Left ventricle myocardium superior (tissue), 1 donor: ENCODE data around the gene PMM2. TPM values are rescaled to one million over a fixed set of nuclear protein-coding genes. Genes with fewer than 3 reads are reported as not detected.

Experiments
- ATAC-seq: fragments of 200-7000 bp; cut with Tn5 transposase; one replicate; pipeline ENCODE4 v1.9.1; 2020; ENCODE audit warnings: mild to moderate bottlenecking, moderate library complexity
- DNase-seq: peaks from one replicate; pipeline ENCODE4 v3.0.0-alpha.2; 2020
- intact Hi-C: fragments of 100-400 bp; cut with micrococcal nuclease; formaldehyde crosslinking; loops from one replicate; pipeline ENCODE4 v1.11.0; 2022
- total RNA-seq: library from RNA; stranded (reverse); fragmentation: NEBNext Ultra II Directional; extraction: Animal tissue kit (Norgen Biotek cat#: 25700); gene quantifications from one replicate; pipeline ENCODE4 v1.2.1, GENCODE V29; 2021
- donor health status: DM: no; HTN: yes; CAD: no; lungs with severe emphysema.

Gene PMM2
- total RNA-seq, 1 donor from 2014 or later, result 15.3 TPM

DNA sequence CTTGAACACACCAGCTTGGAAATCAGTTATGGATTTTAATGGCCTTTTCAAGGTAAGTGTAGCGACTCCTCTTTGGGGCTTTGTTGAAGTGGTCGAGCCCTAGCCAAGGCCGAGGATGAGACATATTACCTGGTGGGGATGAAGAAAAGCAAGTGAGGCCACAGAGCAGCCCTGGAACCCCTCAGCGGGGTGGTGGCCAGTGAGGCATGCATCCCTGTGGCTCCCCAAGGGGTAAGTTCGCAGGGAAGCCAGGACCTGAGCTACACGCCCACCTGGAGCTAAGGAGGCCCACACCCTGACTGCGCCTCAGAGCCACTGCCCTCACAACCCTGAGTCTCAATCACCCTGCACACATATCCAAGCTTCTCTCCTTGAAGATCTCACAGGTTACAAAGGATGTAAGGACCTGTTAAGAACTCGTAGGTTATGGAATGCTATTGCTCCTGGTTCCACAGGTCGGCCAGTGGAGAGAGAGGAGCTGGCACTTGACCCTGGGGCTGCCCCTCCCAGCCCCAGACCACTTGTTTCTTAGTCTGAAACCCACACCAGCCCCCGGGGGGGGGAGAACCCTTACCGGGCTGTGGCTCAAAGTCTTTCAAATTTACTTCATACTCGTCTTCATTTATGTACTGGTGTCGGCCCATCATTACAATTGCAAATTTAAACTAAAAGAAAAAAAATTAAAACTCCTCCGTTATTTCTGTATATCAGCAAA, 96.5 kb downstream of the PMM2 start:
- no peak for ATAC-seq
- DNase-seq, result no peak
- intact Hi-C loops, result no loop called here

DNA sequence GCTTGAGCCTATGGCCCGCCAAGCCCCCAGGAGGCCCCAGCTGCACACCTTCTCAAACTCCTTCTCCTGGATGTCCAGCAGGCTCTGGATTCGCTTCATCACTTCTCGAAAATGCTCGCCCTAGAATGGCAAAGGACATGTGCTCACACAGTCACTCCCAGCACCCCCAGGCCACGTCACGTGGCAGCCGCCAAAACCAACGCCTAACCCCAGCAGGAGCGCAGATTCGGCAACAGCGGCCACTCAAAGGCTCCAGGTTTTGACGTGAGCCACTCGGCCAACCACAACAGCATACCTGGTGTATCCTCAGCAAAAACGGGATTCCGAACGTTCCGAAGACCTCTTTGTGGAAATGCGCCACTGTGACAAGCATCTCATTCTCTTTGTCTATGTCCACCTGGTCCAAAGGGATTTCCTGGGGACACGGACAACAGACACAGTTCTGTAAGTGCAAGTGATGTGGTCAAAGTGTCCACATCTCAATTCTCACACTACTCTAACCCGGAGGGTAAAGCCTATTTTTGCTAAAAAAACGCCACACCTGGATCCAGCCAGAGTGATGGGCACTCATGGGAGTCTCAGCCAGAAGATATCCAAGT, 97.2 kb downstream of the PMM2 start:
- ATAC-seq (no peak), DNase-seq (no peak)
- intact Hi-C loops, result no loop called here

DNA sequence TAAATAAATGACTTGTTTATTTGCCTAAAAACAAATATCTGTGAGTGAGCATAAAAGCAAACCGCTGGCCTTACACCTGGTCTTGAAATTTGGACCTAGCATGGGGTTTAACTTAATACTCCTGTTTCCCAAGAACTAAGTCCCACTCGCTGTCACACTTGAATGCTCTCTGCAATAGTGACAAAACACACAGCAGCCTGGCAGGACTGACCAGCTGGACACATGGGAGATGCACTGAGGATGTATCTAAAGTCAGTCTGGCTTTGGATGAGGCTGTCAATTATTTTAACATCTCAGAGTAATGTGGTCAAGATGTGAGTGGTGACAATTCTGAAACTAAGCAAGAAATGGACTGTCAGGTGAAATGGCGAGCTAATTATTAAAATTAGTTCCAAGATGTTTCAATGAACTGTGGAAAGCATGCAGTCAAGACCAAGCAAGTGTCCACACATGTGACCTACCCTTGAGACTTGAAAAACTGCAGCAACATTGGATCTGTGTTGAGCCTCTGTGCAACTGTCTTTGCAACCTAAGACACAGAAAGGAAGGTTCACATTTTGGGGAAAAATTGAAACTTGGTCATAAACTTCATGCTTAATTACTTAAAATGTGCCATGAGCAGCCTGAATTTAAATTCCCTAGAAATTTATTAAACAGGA, 101.2 kb downstream of the PMM2 start:
- ATAC-seq (no peak), DNase-seq (no peak)
- intact Hi-C loops, result no loop called here

Other genes with a start within 250 kb of the PMM2 start
- not detected for gene TMEM114, start 207.3 kb upstream of the PMM2 start, total RNA-seq
- gene METTL22, start 176.1 kb upstream of the PMM2 start, total RNA-seq, result 28.6 TPM
- 2.6 TPM for gene ABAT, start 123.2 kb upstream of the PMM2 start, total RNA-seq
- gene TMEM186, start 200 bp upstream of the PMM2 start, total RNA-seq, result 13.0 TPM
- gene CARHSP1, start 71.2 kb downstream of the PMM2 start, total RNA-seq, result 23.8 TPM
- gene LITAFD, start 84.5 kb downstream of the PMM2 start, total RNA-seq, result not detected
- gene USP7, start 166.1 kb downstream of the PMM2 start, total RNA-seq, result 68.0 TPM